Left ventricle myocardium inferior (tissue), 1 donor: ENCODE data around the gene EEFSEC. TPM values are rescaled to one million over a fixed set of nuclear protein-coding genes. Genes with fewer than 3 reads are reported as not detected.

ENCODE experiments used
- DNase-seq: peaks from one replicate; pipeline ENCODE4 v3.0.0-alpha.2; 2020
- H3K27ac ChIP-seq: fragments of 200-600 bp; replicated peaks from 2 replicates; pipeline ENCODE4 v1.8.0; 2021
- H3K27me3 ChIP-seq: fragments of 200-600 bp; 2 replicates; pipeline ENCODE4 v1.8.0; 2021; ENCODE audit warnings: low read depth
- H3K36me3 ChIP-seq: fragments of 200-600 bp; 2 replicates; pipeline ENCODE4 v1.8.0; 2021
- H3K4me1 ChIP-seq: fragments of 200-600 bp; 2 replicates; pipeline ENCODE4 v1.8.0; 2021
- H3K4me3 ChIP-seq: fragments of 200-600 bp; 2 replicates; pipeline ENCODE4 v1.8.0; 2021; ENCODE audit warnings: mild to moderate bottlenecking, moderate library complexity
- H3K9me3 ChIP-seq: fragments of 200-600 bp; replicated peaks from 2 replicates; pipeline ENCODE4 v1.8.0; 2021
- intact Hi-C: fragments of 100-400 bp; cut with micrococcal nuclease; formaldehyde crosslinking; loops from one replicate; pipeline ENCODE4 v1.11.0; 2022
- total RNA-seq: library from RNA; stranded (reverse); fragmentation: NEBNext Ultra II Directional; extraction: Animal tissue kit (Norgen Biotek cat#: 25700); gene quantifications from one replicate; pipeline ENCODE4 v1.2.1, GENCODE V29; 2021
- TF ChIP-seq, protein P1 (sequence below): fragments of 200-600 bp; IDR thresholded peaks from 2 replicates; pipeline ENCODE4 v1.8.0; 2021; ENCODE audit warnings: antibody characterized with exemption, mild to moderate bottlenecking, borderline replicate concordance
- donor health status: DM: no; HTN: yes; CAD: no; lungs with severe emphysema.

Gene EEFSEC
- total RNA-seq, 1 donor from 2014 or later: 23.7 TPM

DNA sequence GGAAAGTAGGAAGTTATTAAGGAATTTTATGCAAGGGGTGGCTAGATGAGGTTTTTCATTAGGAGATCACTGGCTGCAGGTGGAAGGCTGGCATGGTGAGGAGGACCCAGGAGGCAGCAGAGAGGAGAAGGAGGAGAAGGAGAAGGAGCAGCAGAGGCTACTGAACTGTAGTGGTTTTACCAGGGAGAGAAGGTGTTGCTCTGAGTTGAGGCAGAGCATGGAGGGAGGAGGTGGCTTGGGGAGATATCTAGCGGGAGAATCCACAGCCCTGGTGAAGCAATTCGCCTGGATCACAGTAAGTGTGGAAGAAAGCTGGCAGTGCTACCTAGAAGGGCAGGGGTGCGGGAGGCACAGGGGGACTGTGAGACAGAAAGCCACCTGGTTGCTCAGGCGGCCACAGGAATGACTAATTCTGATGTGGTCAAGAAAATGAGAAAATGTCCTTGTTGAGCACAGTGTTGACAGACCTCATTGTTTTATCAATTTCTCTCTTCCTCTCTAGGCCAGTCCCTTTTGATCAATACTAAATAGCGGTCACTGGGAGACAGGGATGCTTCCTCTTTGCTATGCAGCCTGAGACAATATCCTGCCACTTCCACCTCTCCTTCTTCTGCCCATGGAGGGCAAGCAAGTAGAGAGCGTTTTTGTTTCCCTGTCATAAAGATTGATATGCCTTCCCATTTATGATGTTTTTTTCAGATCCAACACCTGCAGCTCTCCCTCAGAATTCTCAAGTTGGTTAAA lies 94.6 kb downstream of the EEFSEC start:
- H3K4me3 ChIP-seq: no peak overlapping the region
- no peak overlapping the region for H3K27ac ChIP-seq
- peaks cover 4% of the 10 kb centered on the region for H3K4me1 ChIP-seq
- peaks cover 29% of the 10 kb centered on the region for H3K36me3 ChIP-seq
- H3K27me3 ChIP-seq: no peaks in the 10 kb centered on the region
- intact Hi-C loops: no loop called here
- TF ChIP-seq, protein P1, sequence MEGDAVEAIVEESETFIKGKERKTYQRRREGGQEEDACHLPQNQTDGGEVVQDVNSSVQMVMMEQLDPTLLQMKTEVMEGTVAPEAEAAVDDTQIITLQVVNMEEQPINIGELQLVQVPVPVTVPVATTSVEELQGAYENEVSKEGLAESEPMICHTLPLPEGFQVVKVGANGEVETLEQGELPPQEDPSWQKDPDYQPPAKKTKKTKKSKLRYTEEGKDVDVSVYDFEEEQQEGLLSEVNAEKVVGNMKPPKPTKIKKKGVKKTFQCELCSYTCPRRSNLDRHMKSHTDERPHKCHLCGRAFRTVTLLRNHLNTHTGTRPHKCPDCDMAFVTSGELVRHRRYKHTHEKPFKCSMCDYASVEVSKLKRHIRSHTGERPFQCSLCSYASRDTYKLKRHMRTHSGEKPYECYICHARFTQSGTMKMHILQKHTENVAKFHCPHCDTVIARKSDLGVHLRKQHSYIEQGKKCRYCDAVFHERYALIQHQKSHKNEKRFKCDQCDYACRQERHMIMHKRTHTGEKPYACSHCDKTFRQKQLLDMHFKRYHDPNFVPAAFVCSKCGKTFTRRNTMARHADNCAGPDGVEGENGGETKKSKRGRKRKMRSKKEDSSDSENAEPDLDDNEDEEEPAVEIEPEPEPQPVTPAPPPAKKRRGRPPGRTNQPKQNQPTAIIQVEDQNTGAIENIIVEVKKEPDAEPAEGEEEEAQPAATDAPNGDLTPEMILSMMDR: no peak
- DNase-seq: no peak
- H3K9me3 ChIP-seq: peaks cover 7% of the 10 kb centered on the region

DNA sequence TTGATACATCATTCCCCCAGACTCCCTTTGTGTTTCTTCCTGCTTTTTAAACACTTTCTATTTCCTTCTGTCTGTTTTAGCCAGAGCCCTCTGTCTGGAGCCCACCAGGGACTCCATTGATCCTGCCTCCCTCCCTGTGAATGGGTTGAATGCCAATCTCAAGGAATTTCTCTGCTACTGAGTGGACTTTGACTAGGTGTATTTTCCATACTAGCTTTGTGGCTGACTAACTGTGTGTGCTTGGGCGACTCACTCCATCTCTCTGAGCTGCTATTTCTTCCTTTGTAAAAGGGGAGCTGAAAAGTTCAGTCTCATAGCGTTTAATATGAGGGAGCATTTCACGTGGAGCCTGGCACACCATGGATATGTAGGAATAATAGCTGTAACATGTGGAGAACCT lies 98.8 kb downstream of the EEFSEC start:
- H3K27ac ChIP-seq: no peak overlapping the region
- H3K9me3 ChIP-seq: peaks cover 7% of the 10 kb centered on the region
- TF ChIP-seq, protein P1: no peak
- intact Hi-C loops: no loop called here
- peaks cover 25% of the 10 kb centered on the region for H3K36me3 ChIP-seq
- H3K27me3 ChIP-seq: no peaks in the 10 kb centered on the region
- H3K4me1 ChIP-seq: peaks cover 10% of the 10 kb centered on the region
- H3K4me3 ChIP-seq: no peak overlapping the region
- DNase-seq: no peak

DNA sequence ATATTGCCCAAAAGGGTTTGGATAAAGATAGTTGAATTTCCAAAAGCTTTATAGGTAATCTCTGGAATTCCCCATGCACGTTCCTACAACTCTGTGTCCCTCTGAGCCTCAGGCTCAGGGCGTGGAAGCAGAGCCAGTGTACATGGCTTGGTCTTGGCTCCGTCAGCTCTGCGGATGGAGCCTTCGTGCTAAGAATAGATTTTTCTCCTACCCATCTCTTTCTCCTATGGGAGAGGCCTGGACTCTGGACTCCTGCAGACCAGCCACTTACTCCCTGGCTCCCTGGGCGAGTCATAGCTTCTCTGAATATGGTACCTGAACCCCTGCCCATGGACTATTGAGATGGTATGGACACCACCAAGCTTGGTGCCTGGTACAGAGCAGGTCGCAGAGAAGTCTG lies 99.9 kb downstream of the EEFSEC start:
- no peaks in the 10 kb centered on the region for H3K27me3 ChIP-seq
- no peak overlapping the region for H3K4me3 ChIP-seq
- TF ChIP-seq, protein P1: no peak
- peaks cover 20% of the 10 kb centered on the region for H3K36me3 ChIP-seq
- DNase-seq: no peak
- peak overlapping the region; percentile 51 for H3K27ac ChIP-seq
- peaks cover 7% of the 10 kb centered on the region for H3K9me3 ChIP-seq
- peaks cover 10% of the 10 kb centered on the region for H3K4me1 ChIP-seq
- intact Hi-C loops: no loop called here

DNA sequence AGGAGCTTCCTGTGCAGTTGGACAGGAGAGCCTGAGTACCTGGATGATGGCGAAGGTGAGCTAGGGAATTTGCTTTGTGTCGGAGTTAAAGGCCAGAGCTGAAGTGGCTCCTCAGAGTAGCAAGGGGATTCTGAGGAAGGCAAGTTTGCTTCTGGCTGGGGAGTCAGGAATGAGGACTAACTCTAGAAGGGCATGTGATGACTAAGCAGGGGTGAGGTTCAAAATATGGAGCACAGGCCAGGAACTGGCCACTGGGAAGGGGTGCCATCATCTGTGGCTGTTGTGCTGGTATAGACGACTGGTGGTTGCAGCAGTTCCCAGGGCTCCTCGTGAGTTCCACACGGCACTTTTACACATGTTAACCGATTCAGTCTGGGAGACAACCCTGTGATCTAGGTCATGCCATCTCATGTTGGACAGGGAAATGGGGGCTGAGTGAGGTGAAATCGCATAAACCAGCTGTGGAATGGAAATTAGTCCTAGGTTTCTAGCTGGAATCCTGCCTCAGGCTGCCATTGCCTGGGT lies 100.8 kb downstream of the EEFSEC start:
- Histone ChIP-seq H3K9me3 (peaks cover 12% of the 10 kb centered on the region), H3K36me3 (peaks cover 13% of the 10 kb centered on the region), H3K27ac (no peak overlapping the region), H3K4me1 (peaks cover 10% of the 10 kb centered on the region), H3K27me3 (no peaks in the 10 kb centered on the region), H3K4me3 (no peak overlapping the region)
- no peak for DNase-seq
- intact Hi-C loops: no loop called here
- TF ChIP-seq, protein P1: no peak

DNA sequence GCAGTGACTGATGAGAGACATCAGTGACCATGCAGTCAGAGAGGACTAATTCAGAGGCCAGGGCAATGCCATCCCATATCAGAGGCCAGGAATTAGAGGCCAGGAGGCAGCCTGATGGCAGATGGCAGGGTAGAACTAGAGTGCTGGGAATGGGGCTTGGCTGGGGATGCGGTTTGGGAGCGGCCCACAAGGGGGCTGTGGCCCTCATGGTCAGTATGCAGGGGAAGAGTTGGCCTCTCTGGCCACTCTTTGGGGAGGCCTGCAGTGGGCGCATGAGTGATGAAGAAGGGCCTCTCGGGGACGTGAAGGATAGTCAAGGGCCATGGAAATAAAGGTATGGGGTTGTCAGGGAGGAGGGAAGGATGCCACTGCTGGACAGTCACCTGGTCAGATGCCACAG lies 101.7 kb downstream of the EEFSEC start:
- H3K9me3 ChIP-seq: peaks cover 20% of the 10 kb centered on the region
- H3K4me3 ChIP-seq: no peak overlapping the region
- H3K27ac ChIP-seq: no peak overlapping the region
- TF ChIP-seq, protein P1: no peak
- H3K4me1 ChIP-seq: peaks cover 10% of the 10 kb centered on the region
- no peaks in the 10 kb centered on the region for H3K27me3 ChIP-seq
- intact Hi-C loops: no loop called here
- H3K36me3 ChIP-seq: peaks cover 12% of the 10 kb centered on the region
- no peak for DNase-seq
